ENCODE results near the gene IFT81.
"Not testable (repeated sequence)": the region's sequence is repeated elsewhere in the genome, so short reads cannot be mapped to it uniquely, and the experiment has no call there.

Gene IFT81

GRCh38 chr12:110109837-110110535 is 14.2 kb upstream of the IFT81 start:
- no peak for TF ChIP-seq CTCF (IDR thresholded peaks at IDR 0.05; ENCODE audit: borderline replicate concordance, insufficient read depth, low read depth, low read length)
- no peak overlapping the region for H3K4me3 ChIP-seq (ENCODE audit: low read depth, low read length)

DNA sequence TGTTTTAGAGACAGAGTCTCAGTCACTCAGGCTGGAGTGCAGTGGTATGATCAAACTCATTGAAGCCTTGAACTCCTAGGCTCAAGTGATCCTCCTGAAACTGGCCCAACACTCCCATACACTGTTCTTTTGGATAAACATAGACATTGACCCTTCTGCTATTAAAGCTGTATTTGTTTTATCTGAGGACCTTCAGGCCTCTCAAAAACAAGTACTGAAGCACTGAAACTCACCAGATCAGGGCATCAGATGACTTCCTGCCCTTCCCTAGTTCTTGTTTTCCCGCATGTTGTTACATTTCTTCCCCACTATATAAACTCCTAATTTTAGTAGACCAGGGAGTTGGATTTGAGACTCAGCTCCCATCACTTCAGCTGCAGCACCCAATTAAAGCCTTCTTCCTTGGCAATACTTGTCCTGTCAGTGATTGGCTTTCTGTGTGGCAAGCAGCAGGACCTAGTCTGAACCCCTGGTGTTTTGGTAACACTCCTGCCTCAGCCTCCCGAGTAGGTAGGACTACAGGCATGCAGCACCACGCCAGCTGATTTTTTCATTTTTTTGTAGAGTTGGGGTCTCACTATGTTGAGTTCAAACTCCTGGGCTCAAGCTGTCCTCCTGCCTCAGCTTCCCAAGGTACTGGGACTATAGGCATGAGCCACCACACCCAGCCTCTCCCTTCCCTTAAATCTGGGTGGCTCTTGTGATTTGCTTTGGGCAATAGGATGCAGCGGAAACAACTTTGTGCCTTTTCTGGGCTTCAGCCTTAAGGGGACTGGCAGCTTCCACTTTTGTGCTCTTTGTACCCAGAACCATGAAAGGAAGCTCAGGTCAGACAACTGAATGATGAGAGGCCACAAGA is 12.5 kb upstream of the IFT81 start:
- no peak overlapping the region for H3K4me3 ChIP-seq (ENCODE audit: low read depth, low read length)
- TF ChIP-seq CTCF (IDR thresholded peaks at IDR 0.05; ENCODE audit: borderline replicate concordance, insufficient read depth, low read depth, low read length): no peak

DNA sequence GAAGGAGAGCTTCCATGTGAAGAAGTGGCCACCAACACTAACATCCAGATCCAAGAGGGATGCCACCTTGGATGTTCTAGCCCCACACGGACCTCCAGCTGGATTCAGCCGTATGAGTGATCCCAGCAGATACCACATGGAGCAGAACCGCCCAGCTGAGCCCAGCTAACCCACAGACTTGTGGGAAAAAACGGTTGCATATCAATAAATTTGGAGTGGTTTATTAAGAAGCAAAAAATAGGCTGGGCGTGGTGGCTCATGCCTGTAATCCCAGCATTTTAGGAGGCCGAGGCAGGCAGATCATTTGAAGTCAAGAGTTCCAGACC is 11.9 kb upstream of the IFT81 start:
- no peak for TF ChIP-seq CTCF (IDR thresholded peaks at IDR 0.05; ENCODE audit: borderline replicate concordance, insufficient read depth, low read depth, low read length)
- H3K4me3 ChIP-seq (ENCODE audit: low read depth, low read length): no peak overlapping the region

- TF ChIP-seq CTCF (IDR thresholded peaks at IDR 0.05; ENCODE audit: borderline replicate concordance, insufficient read depth, low read depth, low read length): no peak
- H3K4me3 ChIP-seq (ENCODE audit: low read depth, low read length): no peak overlapping the region
Measured at GRCh38 chr12:110114528-110114937, 9.6 kb upstream of the IFT81 start.

DNA sequence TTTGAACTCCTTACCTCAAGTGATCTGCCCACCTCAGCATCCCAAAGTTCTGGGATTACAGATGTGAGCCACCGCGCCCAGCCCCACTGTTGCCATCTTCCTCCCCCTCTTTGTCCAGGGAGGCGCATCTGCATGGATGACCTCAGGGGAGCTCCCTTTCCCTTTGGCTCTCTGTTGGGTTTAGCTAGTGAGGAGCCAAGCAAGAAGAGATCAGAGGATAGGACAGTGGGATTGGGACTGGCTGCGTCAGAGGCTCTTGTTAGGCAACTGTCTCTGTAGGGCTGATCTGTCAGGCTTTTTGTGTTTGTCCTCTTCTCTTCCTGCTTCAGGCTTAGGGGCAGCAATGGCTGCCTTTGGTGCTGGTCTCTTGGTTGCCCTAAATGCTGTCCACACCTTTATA is 8.5 kb upstream of the IFT81 start:
- H3K4me3 ChIP-seq (ENCODE audit: low read depth, low read length): no peak overlapping the region
- no peak for TF ChIP-seq CTCF (IDR thresholded peaks at IDR 0.05; ENCODE audit: borderline replicate concordance, insufficient read depth, low read depth, low read length)

DNA sequence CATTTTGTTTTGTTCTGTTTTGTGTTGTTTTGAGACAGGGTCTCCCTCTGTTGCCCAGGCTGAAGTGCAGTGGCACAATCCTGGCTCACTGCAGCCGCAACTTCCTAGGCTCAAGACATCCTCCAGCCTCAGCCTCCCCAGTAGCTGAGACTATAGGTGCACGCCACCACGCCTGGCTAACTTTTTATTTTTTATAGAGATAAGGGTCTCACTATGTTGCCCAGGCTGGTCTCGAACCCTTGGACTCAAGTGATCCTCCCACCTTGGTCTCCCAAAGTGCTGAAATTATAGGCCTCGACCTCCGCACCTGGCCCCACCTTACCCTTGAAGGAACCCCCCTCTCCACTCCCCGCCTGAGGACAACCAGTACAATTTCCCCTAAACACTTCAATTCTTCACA is 7.5 kb upstream of the IFT81 start:
- no peak overlapping the region for H3K4me3 ChIP-seq (ENCODE audit: low read depth, low read length)
- no peak for TF ChIP-seq CTCF (IDR thresholded peaks at IDR 0.05; ENCODE audit: borderline replicate concordance, insufficient read depth, low read depth, low read length)

DNA sequence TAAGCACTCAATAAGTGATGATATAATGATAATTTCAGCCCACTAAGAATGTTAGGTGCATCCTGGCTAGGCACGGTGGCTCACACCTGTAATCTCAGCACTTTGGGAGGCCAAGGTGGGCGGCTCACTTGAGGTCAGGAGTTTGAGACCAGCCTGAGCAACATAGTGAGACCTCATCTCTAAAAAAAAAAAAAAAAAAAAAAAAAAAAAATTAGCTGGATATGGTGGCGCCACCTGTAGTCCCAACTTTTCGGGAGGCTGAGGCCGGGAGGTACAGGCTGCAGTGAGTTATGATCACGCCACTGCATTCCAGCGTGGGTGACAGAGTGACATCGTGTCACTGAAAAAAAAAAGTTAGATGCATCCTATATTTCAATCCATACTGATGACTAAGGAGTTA is 6.9 kb upstream of the IFT81 start:
- not testable (repeated sequence) for H3K4me3 ChIP-seq (ENCODE audit: low read depth, low read length)
